Measurements from ENCODE around the gene CLEC2A. TPM values are rescaled to one million over a fixed set of nuclear protein-coding genes. Genes with fewer than 3 reads are reported as not detected.

CLEC2A gene
- polyA plus RNA-seq, 3 donors, result not detected

DNA sequence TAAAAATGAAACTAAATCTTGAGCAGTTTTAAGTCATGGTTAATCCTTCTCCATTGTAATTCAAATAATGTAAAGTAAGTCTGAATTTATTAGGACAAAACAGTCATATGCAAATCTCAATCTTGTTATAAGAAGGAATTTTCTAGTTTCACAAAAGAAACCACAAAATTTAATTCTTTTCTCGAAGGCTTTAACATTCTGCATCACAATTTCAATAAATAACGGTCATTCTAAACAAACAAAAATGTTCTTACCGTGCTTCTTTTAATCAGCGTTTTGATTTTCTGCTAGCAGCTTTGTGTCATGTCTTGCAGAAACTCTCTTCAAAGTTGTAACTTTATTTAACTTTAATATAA, 63.2 kb downstream of the CLEC2A start:
- Histone ChIP-seq H2AFZ (ENCODE audit: insufficient read depth, low read depth, low read length, poor library complexity, severe bottlenecking) (no peak overlapping the region), H4K20me1 (ENCODE audit: insufficient read depth, low read length) (peaks cover 35% of the 10 kb centered on the region), H3K4me1 (ENCODE audit: control insufficient read depth in 1 of 2, insufficient read depth in 2 of 2, low read length in 2 of 2) (peaks cover 17 to 28% of the 10 kb centered on the region in 2 donors), H3K9ac (ENCODE audit: insufficient read depth, low read length, poor library complexity, severe bottlenecking) (peak overlapping the region; percentile 79), H3K9me3 (replicated peaks in 1 of 2; ENCODE audit: control insufficient read depth in 1 of 2, insufficient read depth in 1 of 2, low read length in 2 of 2) (peaks cover 0 to 3% of the 10 kb centered on the region in 2 donors), H3K27me3 (ENCODE audit: control insufficient read depth in 2 of 2, insufficient read depth in 2 of 2, low read length in 2 of 2) (no peaks in the 10 kb centered on the region), H3K79me2 (ENCODE audit: insufficient read depth, low read length) (peaks cover 52% of the 10 kb centered on the region), H3K4me3 (replicated peaks in 1 of 3; ENCODE audit: low read depth in 2 of 3, low read length in 3 of 3) (peak overlapping the region; percentile 81 to 100 (median 83)), H3K27ac (ENCODE audit: low read depth in 1 of 2, low read length in 2 of 2) (peak overlapping the region in 1 of 2 donors; percentile 94), H3K36me3 (replicated peaks in 1 of 2; ENCODE audit: control insufficient read depth in 1 of 2, insufficient read depth in 2 of 2, low read length in 2 of 2) (peaks cover 0 to 5% of the 10 kb centered on the region in 2 donors), H3K4me2 (replicated peaks; ENCODE audit: extremely low read depth, low read length, poor library complexity, severe bottlenecking) (peak overlapping the region; percentile 73)
- H3K27me3 Mint-ChIP-seq (ENCODE audit: low read depth in 3 of 3), result no peaks in the 10 kb centered on the region
- no CpG with 5 or more reads among the region's 4 CpGs for WGBS (ENCODE audit: insufficient coverage)
- no peak for DNase-seq
- peak overlapping the region; percentile 83 to 91 for H3K4me3 Mint-ChIP-seq
- TF ChIP-seq, protein P1, sequence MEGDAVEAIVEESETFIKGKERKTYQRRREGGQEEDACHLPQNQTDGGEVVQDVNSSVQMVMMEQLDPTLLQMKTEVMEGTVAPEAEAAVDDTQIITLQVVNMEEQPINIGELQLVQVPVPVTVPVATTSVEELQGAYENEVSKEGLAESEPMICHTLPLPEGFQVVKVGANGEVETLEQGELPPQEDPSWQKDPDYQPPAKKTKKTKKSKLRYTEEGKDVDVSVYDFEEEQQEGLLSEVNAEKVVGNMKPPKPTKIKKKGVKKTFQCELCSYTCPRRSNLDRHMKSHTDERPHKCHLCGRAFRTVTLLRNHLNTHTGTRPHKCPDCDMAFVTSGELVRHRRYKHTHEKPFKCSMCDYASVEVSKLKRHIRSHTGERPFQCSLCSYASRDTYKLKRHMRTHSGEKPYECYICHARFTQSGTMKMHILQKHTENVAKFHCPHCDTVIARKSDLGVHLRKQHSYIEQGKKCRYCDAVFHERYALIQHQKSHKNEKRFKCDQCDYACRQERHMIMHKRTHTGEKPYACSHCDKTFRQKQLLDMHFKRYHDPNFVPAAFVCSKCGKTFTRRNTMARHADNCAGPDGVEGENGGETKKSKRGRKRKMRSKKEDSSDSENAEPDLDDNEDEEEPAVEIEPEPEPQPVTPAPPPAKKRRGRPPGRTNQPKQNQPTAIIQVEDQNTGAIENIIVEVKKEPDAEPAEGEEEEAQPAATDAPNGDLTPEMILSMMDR (IDR thresholded peaks at IDR 0.05), result no peak
- H3K27ac Mint-ChIP-seq, result peak overlapping the region; percentile 68 to 99 (median 96)
- peaks cover 30% of the 10 kb centered on the region for H3K4me1 Mint-ChIP-seq
- peaks cover 4 to 10% (median 6%) of the 10 kb centered on the region in 7 donors for H3K9me3 Mint-ChIP-seq
- peaks cover 10 to 11% of the 10 kb centered on the region in 2 donors for H3K36me3 Mint-ChIP-seq
- intact Hi-C loops (cut with micrococcal nuclease), result loop anchor here in 1 of 2 donors (10.0 kb wide), 2 partner anchors 76 to 346 kb away; partner anchors contain the start of gene GABARAPL1

DNA sequence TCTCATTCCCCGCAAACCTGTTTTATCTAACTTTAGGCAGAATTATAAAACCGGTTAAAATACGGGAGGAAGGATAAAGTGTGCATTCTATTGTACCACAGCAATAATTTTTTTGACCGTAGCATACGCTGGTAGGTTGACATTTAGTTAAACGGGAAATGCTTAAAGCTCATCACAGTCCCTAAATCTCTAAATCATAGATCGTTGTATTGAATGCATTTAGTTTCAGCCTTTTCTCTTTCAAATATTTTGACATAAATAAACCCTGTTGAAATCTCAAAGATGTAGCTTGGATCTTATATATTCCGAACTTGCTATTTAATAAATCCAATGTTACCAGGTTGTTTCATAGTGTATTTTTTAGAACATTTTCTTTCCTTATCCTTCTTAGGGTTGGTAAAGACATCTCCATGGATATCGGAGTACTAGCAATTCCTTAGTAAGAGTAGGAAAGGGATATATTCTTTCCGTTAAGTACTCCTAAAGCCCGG, 63.8 kb downstream of the CLEC2A start:
- Mint-ChIP-seq H3K27ac (peak overlapping the region; percentile 68 to 99 (median 96)), H3K36me3 (peaks cover 15 to 17% of the 10 kb centered on the region in 2 donors), H3K9me3 (peaks cover 10 to 15% (median 12%) of the 10 kb centered on the region in 7 donors), H3K27me3 (ENCODE audit: low read depth in 3 of 3) (no peaks in the 10 kb centered on the region), H3K4me3 (peak overlapping the region; percentile 83 to 91), H3K4me1 (peaks cover 34% of the 10 kb centered on the region)
- H3K27me3 ChIP-seq (ENCODE audit: control insufficient read depth in 2 of 2, insufficient read depth in 2 of 2, low read length in 2 of 2), result no peaks in the 10 kb centered on the region
- H3K9me3 ChIP-seq (replicated peaks in 1 of 2; ENCODE audit: control insufficient read depth in 1 of 2, insufficient read depth in 1 of 2, low read length in 2 of 2), result peaks cover 0 to 7% of the 10 kb centered on the region in 2 donors
- peaks cover 58% of the 10 kb centered on the region for H3K79me2 ChIP-seq (ENCODE audit: insufficient read depth, low read length)
- no CpG with 5 or more reads among the region's 11 CpGs for WGBS (ENCODE audit: insufficient coverage)
- peak overlapping the region in 1 of 2 donors; percentile 94 for H3K27ac ChIP-seq (ENCODE audit: low read depth in 1 of 2, low read length in 2 of 2)
- TF ChIP-seq, protein P1 (IDR thresholded peaks at IDR 0.05), result no peak
- DNase-seq, result peak in 1 of 3 donors; percentile 23
- peak overlapping the region; percentile 79 for H3K9ac ChIP-seq (ENCODE audit: insufficient read depth, low read length, poor library complexity, severe bottlenecking)
- H3K4me3 ChIP-seq (replicated peaks in 1 of 3; ENCODE audit: low read depth in 2 of 3, low read length in 3 of 3), result peak overlapping the region; percentile 81 to 100 (median 83)
- H2AFZ ChIP-seq (ENCODE audit: insufficient read depth, low read depth, low read length, poor library complexity, severe bottlenecking), result no peak overlapping the region
- peaks cover 17 to 28% of the 10 kb centered on the region in 2 donors for H3K4me1 ChIP-seq (ENCODE audit: control insufficient read depth in 1 of 2, insufficient read depth in 2 of 2, low read length in 2 of 2)
- H3K36me3 ChIP-seq (replicated peaks in 1 of 2; ENCODE audit: control insufficient read depth in 1 of 2, insufficient read depth in 2 of 2, low read length in 2 of 2), result peaks cover 0 to 11% of the 10 kb centered on the region in 2 donors
- peaks cover 41% of the 10 kb centered on the region for H4K20me1 ChIP-seq (ENCODE audit: insufficient read depth, low read length)
- peak overlapping the region; percentile 73 for H3K4me2 ChIP-seq (replicated peaks; ENCODE audit: extremely low read depth, low read length, poor library complexity, severe bottlenecking)
- intact Hi-C loops (cut with micrococcal nuclease), result loop anchor here in 1 of 2 donors (10.0 kb wide), 2 partner anchors 76 to 346 kb away; partner anchors contain the start of gene GABARAPL1
